ENCODE measurements around the gene NLRP4.

Gene NLRP4

GRCh38 chr19:55866521-55866920 is 30.2 kb downstream of the NLRP4 start:
- H3K4me1 ChIP-seq: no peaks in the 10 kb centered on the region
- no peak for TF ChIP-seq Cebpa-rat (IDR thresholded peaks at IDR 0.05)
- H3K9ac ChIP-seq: no peak overlapping the region
- no peaks in the 10 kb centered on the region for H3K27me3 ChIP-seq
- no peaks in the 10 kb centered on the region for H4K20me1 ChIP-seq
- no peaks in the 10 kb centered on the region for H3K36me3 ChIP-seq
- no peak overlapping the region for H3K4me2 ChIP-seq
- H3K9me3 ChIP-seq (replicated peaks in 1 of 11): peaks cover 3 to 35% (median 18%) of the 10 kb centered on the region in 11 experiments; a peak in 17 of 22 replicates
- H3K27ac ChIP-seq: no peak overlapping the region
- H3K4me3 ChIP-seq: no peak overlapping the region

- Histone ChIP-seq H3K9me3 (replicated peaks in 1 of 11) (peaks cover 3 to 39% (median 18%) of the 10 kb centered on the region in 11 experiments; a peak in 18 of 22 replicates), H3K27me3 (no peaks in the 10 kb centered on the region), H3K4me2 (no peak overlapping the region), H3K27ac (no peak overlapping the region), H4K20me1 (no peaks in the 10 kb centered on the region), H3K4me3 (no peak overlapping the region), H3K4me1 (no peaks in the 10 kb centered on the region), H3K9ac (no peak overlapping the region), H3K36me3 (no peaks in the 10 kb centered on the region)
- no peak for TF ChIP-seq Cebpa-rat (IDR thresholded peaks at IDR 0.05)
These were observed 30.8 kb downstream of the NLRP4 start for GRCh38 chr19:55867101-55867500.

GRCh38 chr19:55870736-55871135 is 34.4 kb downstream of the NLRP4 start:
- Histone ChIP-seq H4K20me1 (no peaks in the 10 kb centered on the region), H3K4me2 (no peak overlapping the region)

GRCh38 chr19:55877211-55877610 is 40.9 kb downstream of the NLRP4 start:
- TF ChIP-seq Cebpa-rat (IDR thresholded peaks at IDR 0.05): no peak
- Histone ChIP-seq H4K20me1 (no peaks in the 10 kb centered on the region), H3K27ac (no peak overlapping the region), H3K4me1 (no peaks in the 10 kb centered on the region), H3K4me3 (no peak overlapping the region), H3K9me3 (replicated peaks in 1 of 11) (peaks cover 9 to 47% (median 18%) of the 10 kb centered on the region in 11 experiments; a peak in 19 of 22 replicates), H3K36me3 (no peaks in the 10 kb centered on the region), H3K27me3 (no peaks in the 10 kb centered on the region), H3K4me2 (no peak overlapping the region), H3K9ac (no peak overlapping the region)

More at GRCh38 chr19:55870736-55871135, 34.4 kb downstream of the NLRP4 start:
- no peak for TF ChIP-seq Cebpa-rat (IDR thresholded peaks at IDR 0.05)
- no peaks in the 10 kb centered on the region for H3K4me1 ChIP-seq
- no peaks in the 10 kb centered on the region for H3K27me3 ChIP-seq
- H3K9ac ChIP-seq: no peak overlapping the region
- no peaks in the 10 kb centered on the region for H3K36me3 ChIP-seq
- H3K9me3 ChIP-seq (replicated peaks in 1 of 11): peaks cover 0 to 39% (median 18%) of the 10 kb centered on the region in 11 experiments; a peak in 15 of 22 replicates
- no peak overlapping the region for H3K27ac ChIP-seq
- H3K4me3 ChIP-seq: no peak overlapping the region

GRCh38 chr19:55882626-55883025 is 46.3 kb downstream of the NLRP4 start:
- Histone ChIP-seq H3K9me3 (replicated peaks in 1 of 11) (peaks cover 8 to 35% (median 18%) of the 10 kb centered on the region in 11 experiments; a peak in 17 of 22 replicates), H3K4me3 (no peak overlapping the region), H3K27ac (no peak overlapping the region), H3K4me1 (no peaks in the 10 kb centered on the region), H4K20me1 (no peaks in the 10 kb centered on the region), H3K36me3 (no peaks in the 10 kb centered on the region), H3K9ac (no peak overlapping the region), H3K4me2 (no peak overlapping the region), H3K27me3 (no peaks in the 10 kb centered on the region)
- no peak for TF ChIP-seq Cebpa-rat (IDR thresholded peaks at IDR 0.05)

GRCh38 chr19:55898911-55899310 is 62.6 kb downstream of the NLRP4 start:
- no peak for TF ChIP-seq Cebpa-rat (IDR thresholded peaks at IDR 0.05)
- Histone ChIP-seq H3K4me3 (no peak overlapping the region), H4K20me1 (no peaks in the 10 kb centered on the region), H3K27me3 (no peaks in the 10 kb centered on the region), H3K9me3 (replicated peaks in 1 of 11) (peaks cover 0 to 5% (median 0%) of the 10 kb centered on the region in 11 experiments; a peak in 1 of 22 replicates), H3K36me3 (no peaks in the 10 kb centered on the region), H3K4me1 (no peaks in the 10 kb centered on the region), H3K9ac (no peak overlapping the region), H3K4me2 (no peak overlapping the region), H3K27ac (no peak overlapping the region)

GRCh38 chr19:55901369-55902079 is 65.2 kb downstream of the NLRP4 start:
- no peaks in the 10 kb centered on the region for H3K36me3 ChIP-seq
- H3K9me3 ChIP-seq (replicated peaks in 1 of 11): no peaks in the 10 kb centered on the region; a peak in 1 of 22 replicates
- no peak overlapping the region for H3K27ac ChIP-seq
- no peaks in the 10 kb centered on the region for H4K20me1 ChIP-seq
- H3K4me2 ChIP-seq: no peak overlapping the region
- H3K4me3 ChIP-seq: no peak overlapping the region
- no peaks in the 10 kb centered on the region for H3K4me1 ChIP-seq
- no peak overlapping the region for H3K9ac ChIP-seq
- TF ChIP-seq Cebpa-rat (IDR thresholded peaks at IDR 0.05): no peak
- no peaks in the 10 kb centered on the region for H3K27me3 ChIP-seq

- no peaks in the 10 kb centered on the region for H3K27me3 ChIP-seq
- no peak for TF ChIP-seq Cebpa-rat (IDR thresholded peaks at IDR 0.05)
- no peak overlapping the region for H3K4me3 ChIP-seq
- no peak overlapping the region for H3K27ac ChIP-seq
- no peak overlapping the region for H3K4me2 ChIP-seq
- H3K9ac ChIP-seq: no peak overlapping the region
- H3K36me3 ChIP-seq: no peaks in the 10 kb centered on the region
- H4K20me1 ChIP-seq: no peaks in the 10 kb centered on the region
- no peaks in the 10 kb centered on the region for H3K4me1 ChIP-seq
- H3K9me3 ChIP-seq (replicated peaks in 1 of 11): no peaks in the 10 kb centered on the region; a peak in 1 of 22 replicates
These were observed 65.9 kb downstream of the NLRP4 start for GRCh38 chr19:55902080-55902751.

GRCh38 chr19:55907286-55907685 is 70.9 kb downstream of the NLRP4 start:
- H3K4me1 ChIP-seq: no peaks in the 10 kb centered on the region
- no peak overlapping the region for H3K4me3 ChIP-seq
- no peak overlapping the region for H3K4me2 ChIP-seq
- no peaks in the 10 kb centered on the region for H3K36me3 ChIP-seq
- H3K27me3 ChIP-seq: no peaks in the 10 kb centered on the region
- 0 out of 22 replicates have a peak, but pooled peaks cover 0 to 5% (median 0%) of the 10 kb centered on the region in 11 experiments for H3K9me3 ChIP-seq (replicated peaks in 1 of 11)
- H3K9ac ChIP-seq: no peak overlapping the region
- no peaks in the 10 kb centered on the region for H4K20me1 ChIP-seq
- TF ChIP-seq Cebpa-rat (IDR thresholded peaks at IDR 0.05): no peak
- no peak overlapping the region for H3K27ac ChIP-seq
